HG02642 (cell line): ENCODE measurements around the gene BACH2.
"Not testable (repeated sequence)": the region's sequence is repeated elsewhere in the genome, so short reads cannot be mapped to it uniquely, and the experiment has no call there.

Experiments used
- ATAC-seq: cut with Tn5 transposase; IDR thresholded peaks from one replicate; pipeline ENCODE4 v1.9.1; 2021; ENCODE audit warnings: mild to moderate bottlenecking; ENCODE audit not compliant: unreplicated experiment, poor library complexity

Gene BACH2

GRCh38 chr6:90049295-90049694 is 247.3 kb downstream of the BACH2 start:
- no peak for ATAC-seq

- ATAC-seq, result no peak
These were observed 248.3 kb downstream of the BACH2 start for GRCh38 chr6:90048206-90048967.

- no peak for ATAC-seq
These were observed 251.1 kb downstream of the BACH2 start for GRCh38 chr6:90045535-90045934.

GRCh38 chr6:90044833-90045381 is 251.7 kb downstream of the BACH2 start:
- no peak for ATAC-seq

- ATAC-seq, result no peak
These were observed 252.3 kb downstream of the BACH2 start for GRCh38 chr6:90044182-90044832.

- no peak for ATAC-seq
These were observed 255.7 kb downstream of the BACH2 start for GRCh38 chr6:90040931-90041330.

GRCh38 chr6:90039911-90040310 is 256.7 kb downstream of the BACH2 start:
- ATAC-seq, result no peak

- ATAC-seq, result no peak
These were observed 257.5 kb downstream of the BACH2 start for GRCh38 chr6:90038961-90039653.

- ATAC-seq, result no peak
These were observed 259.7 kb downstream of the BACH2 start for GRCh38 chr6:90036963-90037362.

GRCh38 chr6:90035047-90035723 is 261.5 kb downstream of the BACH2 start:
- no peak for ATAC-seq

- ATAC-seq, result no peak
These were observed 262.8 kb downstream of the BACH2 start for GRCh38 chr6:90033746-90034271.

- ATAC-seq, result not testable (repeated sequence)
These were observed 264.0 kb downstream of the BACH2 start for GRCh38 chr6:90032489-90033212.

GRCh38 chr6:90028995-90029635 is 267.5 kb downstream of the BACH2 start:
- no peak for ATAC-seq

GRCh38 chr6:90028066-90028778 is 268.4 kb downstream of the BACH2 start:
- ATAC-seq, result no peak

- ATAC-seq, result no peak
These were observed 270.4 kb downstream of the BACH2 start for GRCh38 chr6:90026216-90026615.

GRCh38 chr6:90025523-90026061 is 271.1 kb downstream of the BACH2 start:
- ATAC-seq, result no peak

- no peak for ATAC-seq
These were observed 272.0 kb downstream of the BACH2 start for GRCh38 chr6:90024633-90025032.

- ATAC-seq, result no peak
These were observed 274.9 kb downstream of the BACH2 start for GRCh38 chr6:90021711-90022110.
